HG03460 (cell line): ENCODE measurements around the gene ABCA10.
"Not testable (repeated sequence)": the region's sequence is repeated elsewhere in the genome, so short reads cannot be mapped to it uniquely, and the experiment has no call there.

Experiments used
- ATAC-seq: cut with Tn5 transposase; IDR thresholded peaks from one replicate; pipeline ENCODE4 v1.9.1; 2021; ENCODE audit not compliant: unreplicated experiment

The ABCA10 gene

GRCh38 chr17:69228018-69228417 lies 606 bp downstream of the ABCA10 start:
- no peak for ATAC-seq

DNA sequence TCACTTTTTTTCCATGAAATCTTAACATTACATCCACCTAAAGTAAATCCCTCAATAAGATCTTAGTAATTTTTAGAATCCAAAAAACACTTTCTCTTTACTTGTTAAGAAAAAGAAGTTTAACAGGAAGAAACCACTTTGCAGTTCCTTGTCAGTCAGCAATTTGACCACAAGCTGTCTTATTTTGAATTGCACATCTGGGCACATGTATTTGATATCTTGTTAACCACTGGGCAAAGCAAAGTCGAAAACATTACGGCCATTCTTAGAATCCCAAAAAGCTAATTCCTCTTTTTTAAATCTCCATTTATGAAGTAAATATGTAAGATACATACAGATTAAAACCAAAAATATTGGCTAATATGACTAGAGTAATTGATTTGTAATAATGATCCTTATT lies 1.1 kb downstream of the ABCA10 start:
- no peak for ATAC-seq

- peak; percentile 97 for ATAC-seq
Observed at GRCh38 chr17:69223809-69224208, 4.8 kb downstream of the ABCA10 start.

GRCh38 chr17:69222707-69223258 lies 5.8 kb downstream of the ABCA10 start:
- ATAC-seq = no peak

DNA sequence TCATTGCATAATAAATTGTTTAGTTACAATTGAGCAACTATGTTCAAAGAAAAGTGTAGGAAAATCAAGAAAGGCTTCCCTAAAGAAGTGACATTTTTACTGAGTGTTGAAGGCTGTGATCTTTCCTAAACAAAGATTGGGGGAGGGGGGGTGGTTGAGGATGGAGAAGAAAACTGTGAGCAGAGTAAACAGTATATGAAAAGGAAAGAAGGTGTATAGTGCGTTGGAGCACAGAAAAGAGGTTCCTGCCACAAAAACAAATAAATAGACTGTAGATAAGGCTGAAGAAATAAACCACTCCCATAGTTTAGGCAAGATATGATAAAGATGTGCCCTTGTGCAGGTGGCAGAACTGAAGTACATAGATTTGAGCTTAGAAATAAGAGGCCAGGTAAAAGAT lies 8.5 kb downstream of the ABCA10 start:
- ATAC-seq = no peak

DNA sequence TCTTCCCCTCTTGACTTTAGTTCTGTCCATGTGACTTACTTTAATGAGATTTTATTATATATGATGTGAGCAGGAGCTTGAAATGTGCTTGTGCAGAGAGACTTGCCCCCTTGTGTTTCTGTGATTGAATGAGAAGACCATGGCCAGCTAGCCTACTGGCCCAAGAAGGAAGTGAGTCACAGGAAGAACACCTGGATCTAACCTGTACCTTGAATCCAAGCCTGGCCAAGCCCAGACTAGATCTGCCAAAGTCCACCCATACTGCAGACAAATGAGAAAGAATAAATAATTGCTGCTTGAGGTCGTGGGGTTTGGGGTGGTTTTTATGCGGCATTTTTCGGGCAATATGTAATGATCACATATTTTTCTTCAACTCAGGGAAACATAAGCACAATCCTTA lies 9.6 kb downstream of the ABCA10 start:
- no peak for ATAC-seq

DNA sequence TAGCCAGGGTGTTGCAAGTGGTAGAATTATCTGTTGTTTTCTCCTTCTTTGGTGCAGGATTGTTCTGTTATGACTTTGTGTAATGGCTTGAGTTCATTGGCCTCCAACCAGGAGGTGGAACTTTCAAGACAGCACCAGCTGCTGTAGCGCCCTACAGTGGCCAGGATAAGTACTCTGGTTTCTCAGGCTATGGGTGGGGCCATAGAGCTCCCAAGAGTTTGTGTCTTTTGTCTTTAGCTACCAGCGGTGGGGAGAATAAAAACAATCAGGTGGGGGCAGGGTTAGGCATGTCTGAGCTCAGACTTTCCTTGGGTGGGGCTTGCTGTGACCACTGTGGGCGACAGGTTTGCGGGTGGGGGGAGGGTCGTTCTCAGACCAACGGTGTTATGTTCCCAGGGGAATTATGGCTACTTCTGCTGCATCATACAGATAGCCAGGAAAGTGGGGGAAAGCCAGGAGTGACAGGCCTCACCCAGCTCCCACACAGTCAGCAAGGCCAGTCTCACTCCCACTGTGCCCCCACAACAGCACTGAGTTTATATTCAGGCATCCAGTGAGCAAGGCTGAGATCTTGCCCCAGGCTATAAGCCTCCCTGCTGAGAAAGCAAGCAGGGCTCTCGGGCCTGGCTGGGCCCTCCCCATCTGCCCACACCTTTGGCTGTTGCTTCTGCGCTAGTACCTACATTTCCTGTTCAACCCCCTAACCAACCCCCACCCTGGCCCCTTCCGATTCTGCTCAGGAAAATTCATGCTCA lies 15.4 kb downstream of the ABCA10 start:
- ATAC-seq = no peak

DNA sequence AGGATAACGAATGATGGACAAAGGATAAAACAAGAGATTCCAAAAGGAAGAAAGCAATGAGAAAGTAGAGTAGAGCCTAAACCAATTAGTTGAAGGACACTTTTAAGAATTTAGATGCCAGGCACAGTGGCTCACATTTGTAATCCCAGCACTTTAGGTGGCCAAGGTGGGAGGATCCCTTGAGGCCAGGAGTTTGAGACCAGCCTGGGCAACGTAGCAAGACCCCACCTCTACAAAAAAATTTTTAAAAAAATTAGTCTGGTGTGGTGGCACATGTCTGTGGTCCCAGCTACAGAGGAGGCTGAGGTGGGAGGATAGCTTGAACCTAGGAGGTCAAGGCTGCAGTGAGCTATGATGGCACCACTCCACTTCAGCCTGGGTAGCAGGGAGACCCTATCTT lies 20.0 kb downstream of the ABCA10 start:
- ATAC-seq = no peak

DNA sequence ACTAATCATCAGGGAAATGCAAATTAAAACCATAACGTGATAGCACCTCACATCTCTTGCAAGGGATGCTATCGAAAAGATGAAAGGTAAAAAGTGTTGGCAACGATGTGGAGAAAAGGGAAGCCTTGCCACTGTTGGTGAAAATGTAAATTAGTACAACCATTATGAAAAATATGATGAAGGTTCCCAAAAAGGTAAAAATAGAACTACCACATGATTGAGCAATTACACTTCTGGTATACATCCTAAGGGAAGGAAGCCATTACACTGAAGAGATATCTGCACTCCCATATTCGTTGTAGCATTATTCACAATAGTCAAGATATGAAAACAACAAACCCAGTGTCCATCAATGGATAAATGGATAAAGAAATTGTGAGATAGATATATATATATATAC lies 21.5 kb downstream of the ABCA10 start:
- no peak for ATAC-seq

DNA sequence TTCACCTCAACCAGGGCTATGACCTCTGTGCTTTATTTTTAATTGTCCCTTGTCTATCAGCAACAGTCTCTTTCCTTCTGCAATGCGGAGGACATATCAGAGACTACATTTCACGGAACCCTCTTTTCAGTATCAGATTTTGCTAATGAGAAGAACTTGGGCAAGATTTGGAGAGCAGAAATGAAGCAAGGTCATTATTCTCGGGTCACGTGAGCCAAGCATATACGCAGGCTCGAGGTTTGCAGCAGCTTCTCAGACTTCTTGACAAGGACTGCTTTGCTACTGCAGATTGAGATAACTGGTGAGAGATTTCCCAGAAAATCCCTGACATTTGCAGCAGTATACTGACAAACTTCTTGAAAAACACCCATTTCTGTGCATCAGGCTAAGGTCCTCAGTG lies 30.4 kb downstream of the ABCA10 start:
- ATAC-seq = no peak

DNA sequence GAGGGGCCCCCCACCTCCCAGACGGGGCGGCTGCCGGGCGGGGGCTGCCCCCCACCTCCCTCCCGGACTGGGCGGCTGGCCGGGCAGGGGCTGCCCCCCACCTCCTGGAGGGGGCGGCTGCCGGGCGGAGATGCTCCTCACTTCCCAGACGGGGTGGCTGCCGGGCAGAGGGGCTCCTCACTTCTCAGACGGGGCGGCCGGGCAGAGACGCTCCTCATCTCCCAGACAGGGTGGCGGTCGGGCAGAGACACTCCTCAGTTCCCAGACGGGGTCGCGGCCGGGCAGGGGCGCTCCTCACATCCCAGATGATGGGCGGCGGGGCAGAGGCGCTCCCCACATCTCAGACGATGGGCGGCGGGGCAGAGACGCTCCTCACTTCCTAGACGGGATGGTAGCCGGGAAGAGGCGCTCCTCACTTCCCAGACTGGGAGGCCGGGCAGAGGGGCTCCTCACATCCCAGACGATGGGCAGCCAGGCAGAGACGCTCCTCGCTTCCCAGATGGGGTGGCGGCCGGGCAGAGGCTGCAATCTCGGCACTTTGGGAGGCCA lies 32.4 kb downstream of the ABCA10 start:
- not testable (repeated sequence) for ATAC-seq

DNA sequence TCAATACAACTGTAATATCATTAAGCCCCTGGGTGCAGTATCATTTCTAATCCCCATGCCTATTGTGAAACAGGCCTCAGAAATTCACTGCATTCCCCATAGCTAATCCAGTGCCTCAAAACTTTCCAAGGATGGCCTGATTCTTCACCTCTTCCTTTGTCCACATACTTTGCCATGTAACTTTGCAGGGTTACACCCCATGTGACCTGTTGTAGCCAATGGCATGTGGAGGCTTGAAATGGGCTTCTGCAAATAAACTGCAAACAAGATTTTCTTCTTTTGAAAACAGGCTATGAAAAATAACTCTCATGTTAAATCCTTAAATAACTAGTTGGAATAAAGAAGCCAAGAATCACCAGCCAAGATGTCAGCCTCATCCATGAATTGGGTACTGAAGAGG lies 35.9 kb downstream of the ABCA10 start:
- no peak for ATAC-seq

DNA sequence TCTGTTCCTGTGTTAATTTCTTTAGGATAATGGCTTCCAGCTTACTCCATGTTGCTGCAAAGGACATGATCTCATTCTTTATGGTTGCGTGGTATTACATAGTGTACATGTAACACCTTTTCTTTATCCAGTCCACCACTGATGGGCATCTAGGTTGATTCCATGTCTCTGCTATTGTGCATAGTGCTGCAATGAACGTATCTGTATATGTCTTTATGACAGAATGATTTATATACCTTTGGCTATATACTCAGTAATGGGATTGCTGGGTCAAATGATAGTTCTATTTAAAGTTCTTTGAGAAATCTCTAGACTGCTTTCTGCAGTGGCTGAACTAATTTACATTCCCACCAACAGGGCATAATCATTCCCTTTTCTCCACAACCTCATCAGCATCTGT lies 39.8 kb downstream of the ABCA10 start:
- ATAC-seq = no peak

DNA sequence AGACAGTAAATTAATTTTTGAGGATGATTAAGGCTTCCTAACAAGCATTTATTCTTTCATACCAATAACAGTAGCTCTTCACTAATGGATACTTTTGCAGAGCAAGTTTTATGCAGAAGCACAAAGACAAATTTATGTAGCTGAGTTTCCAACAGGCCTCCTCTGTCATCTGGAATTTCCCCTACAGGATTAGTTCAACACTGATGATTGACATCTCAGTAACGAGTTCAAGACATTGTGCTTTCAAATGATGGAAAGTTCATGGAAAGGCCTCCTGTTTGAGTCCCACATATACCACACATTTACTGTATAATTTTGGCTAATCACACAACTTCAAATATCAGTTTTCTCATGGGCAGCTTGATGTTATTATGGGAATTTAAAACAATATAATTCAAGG lies 40.6 kb downstream of the ABCA10 start:
- no peak for ATAC-seq

- no peak for ATAC-seq
Observed at GRCh38 chr17:69187294-69187693, 41.3 kb downstream of the ABCA10 start.

DNA sequence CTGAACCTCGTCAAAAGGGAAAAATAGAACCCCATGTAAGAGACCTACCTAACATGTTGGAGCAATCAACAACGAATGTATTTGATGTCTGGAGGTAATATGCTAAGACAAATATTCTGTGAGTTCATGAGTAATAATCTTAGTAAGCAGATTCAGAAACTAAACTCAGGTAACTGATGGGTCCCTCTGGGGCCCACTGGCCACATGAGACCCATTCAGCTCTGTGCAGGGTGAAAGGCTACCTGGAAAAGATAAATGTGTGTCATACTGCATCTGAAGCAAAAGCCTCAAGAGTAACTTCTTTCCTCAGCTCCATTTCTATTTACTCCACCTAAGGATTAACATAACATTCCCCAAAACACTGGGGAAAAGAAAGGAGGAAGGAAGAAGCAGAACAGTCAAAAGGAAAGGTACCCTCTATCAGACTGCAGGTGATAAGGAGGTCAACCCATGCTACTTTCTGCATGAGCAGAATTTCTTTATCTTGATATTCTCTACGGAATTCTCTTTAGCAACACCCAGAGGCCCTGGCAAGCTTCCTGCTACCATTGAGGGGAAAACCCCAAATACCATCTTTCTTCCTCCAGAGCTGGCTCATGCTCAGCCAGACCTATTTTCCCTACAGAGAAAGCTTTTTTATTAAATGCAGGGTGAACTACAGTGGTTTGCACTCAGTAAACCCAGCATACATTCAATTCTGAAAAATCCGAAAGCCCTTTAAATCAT lies 49.2 kb downstream of the ABCA10 start:
- no peak for ATAC-seq

GRCh38 chr17:69176457-69176795 lies 52.2 kb downstream of the ABCA10 start:
- no peak for ATAC-seq

DNA sequence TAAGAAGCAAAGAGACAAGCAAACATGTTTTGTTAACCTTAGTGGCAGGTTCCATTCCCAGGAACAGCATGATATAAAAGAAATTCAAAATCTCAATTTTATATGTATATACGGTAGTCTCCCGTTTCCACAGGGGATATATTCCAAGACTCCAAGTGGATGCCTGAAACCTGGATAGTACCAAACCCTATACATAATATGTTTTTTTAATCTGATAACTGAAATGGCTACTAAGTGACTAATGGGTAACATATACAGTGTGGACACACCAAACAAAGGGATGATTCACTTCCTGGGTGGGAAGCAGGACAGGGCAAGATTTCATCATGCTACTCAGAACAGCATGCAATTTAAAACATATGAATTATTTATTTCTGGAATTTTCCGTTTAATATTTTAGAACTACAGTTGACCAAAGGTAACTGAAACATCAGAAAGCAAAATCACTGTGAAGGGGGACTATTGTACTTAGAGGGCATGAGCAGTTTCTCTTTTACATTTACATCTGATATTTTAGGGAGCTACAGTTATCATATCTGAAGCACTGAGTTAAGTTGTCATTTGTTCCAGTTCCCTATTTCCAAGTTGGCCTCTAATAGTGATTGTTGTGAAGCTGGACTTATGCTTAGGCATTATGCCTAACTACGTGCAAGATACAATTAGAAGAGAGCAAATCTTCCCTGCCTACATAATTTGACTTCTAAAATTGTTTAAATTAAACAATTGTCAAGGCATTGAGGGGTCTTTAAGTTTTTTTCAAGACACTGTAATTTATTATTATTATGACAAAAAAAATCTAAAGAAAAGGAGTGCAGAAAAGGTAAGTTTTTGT lies 52.8 kb downstream of the ABCA10 start:
- no peak for ATAC-seq

GRCh38 chr17:69175262-69175624 lies 53.4 kb downstream of the ABCA10 start:
- no peak for ATAC-seq

DNA sequence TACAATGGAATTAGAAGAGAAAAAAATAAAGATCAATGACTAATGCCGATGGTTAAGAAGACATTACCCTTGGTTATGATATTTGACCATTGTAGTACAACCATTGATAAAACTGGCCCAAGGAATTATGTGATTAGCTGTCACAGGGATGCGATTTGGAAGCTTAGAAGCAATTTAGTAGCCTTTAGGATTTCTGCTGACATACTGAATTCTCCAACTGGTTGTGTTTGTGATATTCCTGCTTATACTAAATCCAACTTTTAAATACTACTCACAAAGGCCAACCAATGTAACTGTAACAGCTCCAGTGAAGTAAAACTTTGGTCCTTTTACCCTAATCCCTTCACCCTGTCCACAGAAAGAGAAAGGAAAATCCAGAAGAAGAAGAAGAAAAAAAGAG lies 55.5 kb downstream of the ABCA10 start:
- no peak for ATAC-seq

GRCh38 chr17:69170377-69170776 lies 58.2 kb downstream of the ABCA10 start:
- ATAC-seq = no peak
